ENCODE measurements around the gene ANKRD13C.

DNA sequence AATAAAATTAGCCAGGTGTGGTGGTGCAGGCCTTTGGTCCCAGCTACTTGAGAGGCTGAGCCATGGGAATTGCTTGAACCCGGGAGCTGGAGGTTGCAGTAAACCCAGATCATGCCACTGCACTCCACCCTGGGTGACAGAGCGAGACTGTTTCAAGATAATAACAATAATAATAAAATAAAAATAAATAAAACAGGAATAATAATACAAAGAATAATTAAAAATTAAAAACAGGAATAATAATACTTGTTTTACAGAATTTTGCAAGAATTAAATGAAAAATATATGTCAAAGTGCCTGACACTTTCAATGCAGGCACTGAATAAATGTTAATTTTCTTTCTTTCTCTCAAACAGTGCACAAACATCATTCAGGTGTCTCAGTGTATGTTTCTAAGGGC is 30.0 kb upstream of the ANKRD13C start:
- TF ChIP-seq POLR2AphosphoS5 (IDR thresholded peaks at IDR 0.05; ENCODE audit: low read depth, low read length) (no peak), TAF1 (IDR thresholded peaks at IDR 0.05; ENCODE audit: low read depth, low read length) (no peak)
